Neural cell (in vitro differentiated cells): Measurements from ENCODE around the gene IL22RA2. TPM values are rescaled to one million over a fixed set of nuclear protein-coding genes. Genes with fewer than 3 reads are reported as not detected.
"Not testable (repeated sequence)": the region's sequence is repeated elsewhere in the genome, so short reads cannot be mapped to it uniquely, and the experiment has no call there.

Experiments
- H2AFZ ChIP-seq: fragments of 200-600, 300-800 bp; sonication (generic), shearing (Covaris generic); 2 replicates; pipeline ENCODE4 v1.6.0; 2014; ENCODE audit warnings: low read depth, mild to moderate bottlenecking, antibody characterized with exemption, low read length, moderate library complexity
- H3F3A ChIP-seq: fragments of 200-600 bp; shearing (Covaris generic); 2 replicates; pipeline ENCODE4 v1.6.1; 2016; ENCODE audit warnings: mild to moderate bottlenecking, moderate library complexity, mixed read lengths, antibody characterized with exemption, low read length; ENCODE audit not compliant: insufficient read depth, poor library complexity, severe bottlenecking
- H3K27ac ChIP-seq: fragments of 200-600, 300-800 bp; sonication (generic), shearing (Covaris generic); 2 replicates; pipeline ENCODE4 v1.5.1; 2014; ENCODE audit warnings: mild to moderate bottlenecking, low read length, moderate library complexity
- H3K27me3 ChIP-seq: fragments of 300-800, 200-600 bp; sonication (generic), shearing (Covaris generic); 2 replicates; pipeline ENCODE4 v1.6.0; 2014; ENCODE audit warnings: mild to moderate bottlenecking, low read depth, low read length, moderate library complexity; ENCODE audit not compliant: insufficient read depth
- H3K36me3 ChIP-seq: fragments of 300-800, 200-600 bp; sonication (generic), shearing (Covaris generic); 2 replicates; pipeline ENCODE4 v1.5.1; 2014; ENCODE audit warnings: mild to moderate bottlenecking, antibody characterized with exemption, low read length, moderate library complexity; ENCODE audit not compliant: insufficient read depth
- H3K4me2 ChIP-seq: fragments of 300-800, 200-600 bp; sonication (generic), shearing (Covaris generic); 2 replicates; pipeline ENCODE4 v1.6.0; 2014; ENCODE audit warnings: mild to moderate bottlenecking, low read length
- H3K4me3 ChIP-seq: fragments of 300-800, 200-600 bp; sonication (generic), shearing (Covaris generic); 2 replicates; pipeline ENCODE4 v1.5.1; 2014; ENCODE audit warnings: mild to moderate bottlenecking, low read length, moderate library complexity
- H3K79me2 ChIP-seq: fragments of 200-600 bp; shearing (Covaris generic); replicated peaks from 2 replicates; pipeline ENCODE4 v1.6.0; 2014; ENCODE audit warnings: mild to moderate bottlenecking, low read length, moderate library complexity; ENCODE audit not compliant: insufficient read depth
- H3K9ac ChIP-seq: fragments of 300-800, 200-600 bp; sonication (generic), shearing (Covaris generic); 2 replicates; pipeline ENCODE4 v1.6.1; 2016; ENCODE audit warnings: mild to moderate bottlenecking, low read length, mixed read lengths
- H3K9me2 ChIP-seq: fragments of 200-600 bp; shearing (Covaris generic); 2 replicates; pipeline ENCODE4 v1.6.1; 2016; ENCODE audit warnings: mild to moderate bottlenecking, low read length, mixed read lengths; ENCODE audit not compliant: insufficient read depth
- H3K9me3 ChIP-seq: fragments of 200-600, 300-800 bp; sonication (generic), shearing (Covaris generic); 2 replicates; pipeline ENCODE4 v1.6.1; 2016; ENCODE audit warnings: mild to moderate bottlenecking, mixed run types, low read length, moderate library complexity, mixed read lengths
- H4K20me1 ChIP-seq: fragments of 200-600 bp; shearing (Covaris generic); 2 replicates; pipeline ENCODE4 v1.6.1; 2016; ENCODE audit warnings: mild to moderate bottlenecking, mixed run types; ENCODE audit not compliant: insufficient read depth
- EP300 ChIP-seq: fragments of 450-650 bp; conservative IDR thresholded peaks from 2 replicates; pipeline ENCODE4 v1.6.1; 2014; ENCODE audit warnings: antibody characterized with exemption, mild to moderate bottlenecking, moderate library complexity; ENCODE audit not compliant: poor library complexity, severe bottlenecking
- EZH2 ChIP-seq: fragments of 200-600, 300-800 bp; shearing (Covaris generic), sonication (generic); IDR thresholded peaks from 2 replicates; pipeline ENCODE4 v1.6.1; 2014; ENCODE audit warnings: antibody characterized with exemption, low read length, borderline replicate concordance, mild to moderate bottlenecking; ENCODE audit not compliant: insufficient read depth, poor library complexity, severe bottlenecking
- MXI1 ChIP-seq: fragments of 450-650 bp; conservative IDR thresholded peaks from 2 replicates; pipeline ENCODE4 v1.6.1; 2014; ENCODE audit warnings: antibody characterized with exemption, mild to moderate bottlenecking; ENCODE audit not compliant: poor library complexity, severe bottlenecking
- POLR2AphosphoS5 ChIP-seq: IDR thresholded peaks from 2 replicates; pipeline ENCODE4 v1.6.1; 2012
- RAD21 ChIP-seq: fragments of 450-650 bp; conservative IDR thresholded peaks from 2 replicates; pipeline ENCODE4 v1.6.1; 2014; ENCODE audit warnings: antibody characterized with exemption, mild to moderate bottlenecking, moderate library complexity
- REST ChIP-seq: IDR thresholded peaks from 2 replicates; pipeline ENCODE4 v1.6.1; 2012; ENCODE audit warnings: borderline replicate concordance
- SMC3 ChIP-seq: fragments of 450-650 bp; conservative IDR thresholded peaks from 2 replicates; pipeline ENCODE4 v1.6.1; 2014; ENCODE audit warnings: antibody characterized with exemption, mild to moderate bottlenecking, moderate library complexity; ENCODE audit not compliant: poor library complexity
- TAF1 ChIP-seq: IDR thresholded peaks from 2 replicates; pipeline ENCODE4 v1.6.1; 2012; ENCODE audit warnings: low read depth
- polyA plus RNA-seq: library from polyadenylated mRNA; depleted of rRNA; stranded (reverse); fragments of >200 nt; gene quantifications from 2 replicates; pipeline ENCODE4 v1.2.3, GENCODE V29; 2014
- TF ChIP-seq, protein P1 (sequence below): fragments of 450-650 bp; IDR thresholded peaks from 2 replicates; pipeline ENCODE4 v1.5.1; 2014; ENCODE audit warnings: antibody characterized with exemption, mild to moderate bottlenecking, moderate library complexity; ENCODE audit not compliant: poor library complexity, severe bottlenecking

IL22RA2 gene
- polyA plus RNA-seq, 1 donor from 2014 or later = not detected

DNA sequence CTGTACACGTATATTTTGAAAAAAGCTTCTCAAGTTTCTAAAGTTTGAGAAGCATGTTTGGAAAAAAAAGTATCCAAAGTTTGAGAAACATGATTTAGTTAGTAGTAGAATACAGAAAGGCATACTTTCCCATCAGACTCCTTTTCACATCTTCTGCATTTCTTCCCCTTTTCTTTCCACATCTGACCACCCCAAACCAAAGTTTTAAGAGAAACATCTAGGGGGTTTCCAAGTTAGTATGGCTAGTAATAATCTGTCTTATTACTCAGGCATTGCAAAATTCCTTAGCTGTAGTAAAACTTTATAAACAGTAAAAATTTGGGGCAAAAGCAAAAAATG, 65.7 kb downstream of the IL22RA2 start:
- no peaks in the 10 kb centered on the region for H3K79me2 ChIP-seq
- no peaks in the 10 kb centered on the region for H3K9me2 ChIP-seq
- H3F3A ChIP-seq = no peaks in the 10 kb centered on the region
- no peak for TF ChIP-seq REST
- no peak for TF ChIP-seq EP300
- TF ChIP-seq POLR2AphosphoS5 = no peak
- TF ChIP-seq MXI1 = no peak
- TF ChIP-seq EZH2 = no peak
- TF ChIP-seq TAF1 = no peak
- no peak for TF ChIP-seq RAD21
- TF ChIP-seq, protein P1, sequence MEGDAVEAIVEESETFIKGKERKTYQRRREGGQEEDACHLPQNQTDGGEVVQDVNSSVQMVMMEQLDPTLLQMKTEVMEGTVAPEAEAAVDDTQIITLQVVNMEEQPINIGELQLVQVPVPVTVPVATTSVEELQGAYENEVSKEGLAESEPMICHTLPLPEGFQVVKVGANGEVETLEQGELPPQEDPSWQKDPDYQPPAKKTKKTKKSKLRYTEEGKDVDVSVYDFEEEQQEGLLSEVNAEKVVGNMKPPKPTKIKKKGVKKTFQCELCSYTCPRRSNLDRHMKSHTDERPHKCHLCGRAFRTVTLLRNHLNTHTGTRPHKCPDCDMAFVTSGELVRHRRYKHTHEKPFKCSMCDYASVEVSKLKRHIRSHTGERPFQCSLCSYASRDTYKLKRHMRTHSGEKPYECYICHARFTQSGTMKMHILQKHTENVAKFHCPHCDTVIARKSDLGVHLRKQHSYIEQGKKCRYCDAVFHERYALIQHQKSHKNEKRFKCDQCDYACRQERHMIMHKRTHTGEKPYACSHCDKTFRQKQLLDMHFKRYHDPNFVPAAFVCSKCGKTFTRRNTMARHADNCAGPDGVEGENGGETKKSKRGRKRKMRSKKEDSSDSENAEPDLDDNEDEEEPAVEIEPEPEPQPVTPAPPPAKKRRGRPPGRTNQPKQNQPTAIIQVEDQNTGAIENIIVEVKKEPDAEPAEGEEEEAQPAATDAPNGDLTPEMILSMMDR = no peak
- TF ChIP-seq SMC3 = no peak
- H2AFZ ChIP-seq = no peak overlapping the region
- H3K9ac ChIP-seq = no peak overlapping the region
- no peaks in the 10 kb centered on the region for H4K20me1 ChIP-seq
- no peaks in the 10 kb centered on the region for H3K9me3 ChIP-seq
- no peak overlapping the region for H3K4me2 ChIP-seq
- H3K27me3 ChIP-seq = no peaks in the 10 kb centered on the region
- H3K36me3 ChIP-seq = no peaks in the 10 kb centered on the region
- no peak overlapping the region for H3K4me3 ChIP-seq
- H3K27ac ChIP-seq = no peak overlapping the region

DNA sequence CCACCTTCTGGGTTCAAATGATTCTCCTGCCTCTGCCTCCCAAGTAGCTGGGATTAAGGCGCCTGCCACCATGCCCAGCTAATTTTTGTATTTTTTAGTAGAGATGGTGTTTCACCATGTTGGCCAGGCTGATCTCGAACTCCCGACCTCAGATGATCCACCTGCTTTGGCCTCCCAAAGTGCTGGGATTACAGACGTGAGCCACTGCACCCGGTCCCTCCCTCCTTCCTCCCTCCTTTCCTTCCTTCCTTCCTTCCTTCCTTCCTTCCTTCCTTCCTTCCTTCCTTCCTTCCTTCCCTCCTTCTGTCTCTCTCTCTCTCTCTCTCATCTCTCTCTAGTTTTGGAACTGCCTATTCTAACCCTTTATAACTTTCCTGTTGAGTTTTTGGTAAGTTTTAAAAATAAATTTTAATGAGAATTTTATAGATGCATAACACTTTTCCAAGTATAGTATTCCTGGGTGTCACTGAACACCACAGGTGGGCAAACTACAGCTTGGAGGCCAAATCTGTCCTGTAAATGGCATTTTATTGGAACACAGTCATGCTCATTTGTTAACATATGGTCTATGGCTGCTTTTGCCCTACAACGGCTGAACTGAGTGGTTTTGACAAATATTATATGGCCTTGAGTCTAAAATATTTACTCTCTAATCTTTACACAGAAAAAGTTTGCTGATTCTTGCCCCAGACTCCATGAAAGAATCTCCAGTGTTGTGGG, 66.2 kb downstream of the IL22RA2 start:
- H3K9me2 ChIP-seq, H3K27ac ChIP-seq, H3K9ac ChIP-seq, H3K9me3 ChIP-seq, H3F3A ChIP-seq, H3K79me2 ChIP-seq, H2AFZ ChIP-seq, H3K36me3 ChIP-seq, H3K4me3 ChIP-seq, H4K20me1 ChIP-seq, H3K4me2 ChIP-seq, H3K27me3 ChIP-seq: not testable (repeated sequence)

DNA sequence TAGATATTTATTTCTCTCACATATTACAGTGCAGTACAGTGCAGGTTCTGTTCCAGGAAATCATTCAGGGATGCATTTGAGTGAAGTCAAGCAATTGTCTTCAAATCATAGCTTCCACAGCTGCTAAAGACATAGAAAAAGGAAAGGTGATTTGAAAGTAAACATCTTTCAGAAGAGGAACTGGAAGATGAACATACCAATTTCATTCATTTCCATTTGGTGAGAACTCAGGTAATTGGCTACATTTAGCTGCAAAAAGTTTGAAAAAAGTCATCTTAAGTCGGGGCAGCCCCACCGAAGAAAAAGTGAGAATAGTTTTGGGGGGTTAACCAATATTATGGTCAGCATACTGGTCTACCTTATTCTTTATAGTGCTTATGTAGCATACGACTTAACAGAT, 67.3 kb downstream of the IL22RA2 start:
- no peak overlapping the region for H3K4me3 ChIP-seq
- no peaks in the 10 kb centered on the region for H3K27me3 ChIP-seq
- no peak overlapping the region for H3K9ac ChIP-seq
- no peaks in the 10 kb centered on the region for H4K20me1 ChIP-seq
- H3F3A ChIP-seq = no peaks in the 10 kb centered on the region
- H3K27ac ChIP-seq = no peak overlapping the region
- no peaks in the 10 kb centered on the region for H3K9me3 ChIP-seq
- H2AFZ ChIP-seq = no peak overlapping the region
- H3K36me3 ChIP-seq = no peaks in the 10 kb centered on the region
- no peak overlapping the region for H3K4me2 ChIP-seq
- no peaks in the 10 kb centered on the region for H3K9me2 ChIP-seq
- no peaks in the 10 kb centered on the region for H3K79me2 ChIP-seq
- TF ChIP-seq SMC3 (no peak), EP300 (no peak), REST (no peak), TAF1 (no peak), MXI1 (no peak), EZH2 (no peak), POLR2AphosphoS5 (no peak), RAD21 (no peak)
- TF ChIP-seq, protein P1 = no peak
